Cardiac muscle cell (in vitro differentiated cells and primary cell): Measurements from ENCODE around the gene MAPK8. TPM values are rescaled to one million over a fixed set of nuclear protein-coding genes. Genes with fewer than 3 reads are reported as not detected.

Experiments used
- DNase-seq, 2 donors: peaks; one replicate each; pipeline versions ENCODE4 v3.0.0 to v3.0.0-alpha.2; 2010 to 2017; ENCODE audit warnings: low read depth in 1 of 2, low spot score in 1 of 2
- H3K27ac ChIP-seq: fragments of 200-600 bp; sonication (generic); 2 replicates; pipeline ENCODE4 v1.5.1; 2016
- H3K27me3 ChIP-seq: fragments of 200-600 bp; sonication (generic); 2 replicates; pipeline ENCODE4 v1.6.0; 2016; ENCODE audit warnings: control low read depth
- H3K36me3 ChIP-seq: fragments of 200-600 bp; sonication (generic); 2 replicates; pipeline ENCODE4 v1.5.1; 2016; ENCODE audit warnings: control low read depth
- H3K4me1 ChIP-seq: fragments of 200-600 bp; sonication (generic); 2 replicates; pipeline ENCODE4 v1.8.1; 2017; ENCODE audit warnings: low read depth, mild to moderate bottlenecking, mixed run types
- H3K4me3 ChIP-seq: fragments of 200-600 bp; sonication (generic); 2 replicates; pipeline ENCODE4 v1.5.1; 2016; ENCODE audit warnings: mild to moderate bottlenecking
- H3K9me3 ChIP-seq: fragments of 200-600 bp; sonication (generic); 2 replicates; pipeline ENCODE4 v1.5.1; 2017; ENCODE audit warnings: low read depth, mild to moderate bottlenecking, control low read depth
- CTCF ChIP-seq: IDR thresholded peaks from 2 replicates; pipeline ENCODE4 v1.5.1; 2012; ENCODE audit warnings: low read depth, mild to moderate bottlenecking, low read length
- polyA plus RNA-seq: library from polyadenylated mRNA; unstranded; fragments of >200 nt; fragmentation: Nextera tagmentation; extraction: Ambion mirVana; gene quantifications from 2 replicates; pipeline ENCODE4 v1.2.1, GENCODE V29; 2016
- total RNA-seq: library from RNA; depleted of rRNA; stranded (reverse); fragments of >200 nt; gene quantifications from 2 replicates; pipeline ENCODE4 v1.2.3, GENCODE V29; 2016

Gene MAPK8
- total and polyA plus RNA-seq, 2 experiments from 2014 or later: 15.4 to 40.8 TPM

DNA sequence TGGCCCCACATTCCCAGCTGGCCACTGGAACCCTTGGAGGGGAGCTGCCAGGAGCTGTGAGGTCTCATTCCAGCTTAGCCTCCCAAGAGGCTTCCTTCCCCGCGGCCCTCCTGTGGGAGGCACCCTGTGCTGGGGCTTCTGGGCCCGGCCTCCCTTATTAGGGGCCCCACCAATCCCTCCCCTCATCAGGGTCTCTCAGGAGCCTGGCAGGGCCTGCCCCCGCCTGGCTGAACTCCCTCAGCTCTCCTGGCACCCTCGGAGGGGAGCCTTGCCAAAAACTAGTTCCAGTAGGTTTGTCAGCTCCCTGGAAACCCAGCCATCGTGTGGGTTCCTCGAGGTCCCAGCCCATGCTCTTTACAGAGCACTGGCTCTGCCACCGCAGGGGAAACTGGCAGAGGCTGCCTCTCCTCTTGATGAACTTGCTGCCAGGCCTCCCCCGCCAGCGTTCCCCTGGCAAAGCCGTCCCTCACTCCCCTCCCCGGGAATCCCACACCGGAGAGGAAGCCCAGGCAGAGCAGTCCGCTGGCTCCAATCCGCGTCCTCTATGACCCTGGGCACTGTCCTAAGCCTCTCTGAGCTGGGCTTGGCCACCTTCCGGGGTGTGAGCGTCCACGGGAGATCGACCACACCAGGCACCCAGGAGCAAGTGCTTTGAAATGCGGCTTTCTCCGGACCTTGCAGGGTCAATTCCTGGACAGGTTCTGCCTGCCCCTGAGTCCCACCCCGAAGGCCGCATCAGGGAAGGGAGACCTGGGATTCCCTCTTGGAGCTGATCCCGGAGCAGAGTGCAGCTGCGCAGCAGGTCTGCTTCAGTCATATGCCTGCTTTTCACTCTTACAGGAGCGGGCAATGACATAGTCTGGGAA, 158.6 kb downstream of the MAPK8 start:
- H3K27me3 ChIP-seq: peaks cover 13% of the 10 kb centered on the region
- H3K27ac ChIP-seq: no peak overlapping the region
- H3K36me3 ChIP-seq: no peaks in the 10 kb centered on the region
- H3K9me3 ChIP-seq: no peaks in the 10 kb centered on the region
- peaks cover 14% of the 10 kb centered on the region for H3K4me1 ChIP-seq
- no peak for DNase-seq
- H3K4me3 ChIP-seq: no peak overlapping the region
- no peak for TF ChIP-seq CTCF

DNA sequence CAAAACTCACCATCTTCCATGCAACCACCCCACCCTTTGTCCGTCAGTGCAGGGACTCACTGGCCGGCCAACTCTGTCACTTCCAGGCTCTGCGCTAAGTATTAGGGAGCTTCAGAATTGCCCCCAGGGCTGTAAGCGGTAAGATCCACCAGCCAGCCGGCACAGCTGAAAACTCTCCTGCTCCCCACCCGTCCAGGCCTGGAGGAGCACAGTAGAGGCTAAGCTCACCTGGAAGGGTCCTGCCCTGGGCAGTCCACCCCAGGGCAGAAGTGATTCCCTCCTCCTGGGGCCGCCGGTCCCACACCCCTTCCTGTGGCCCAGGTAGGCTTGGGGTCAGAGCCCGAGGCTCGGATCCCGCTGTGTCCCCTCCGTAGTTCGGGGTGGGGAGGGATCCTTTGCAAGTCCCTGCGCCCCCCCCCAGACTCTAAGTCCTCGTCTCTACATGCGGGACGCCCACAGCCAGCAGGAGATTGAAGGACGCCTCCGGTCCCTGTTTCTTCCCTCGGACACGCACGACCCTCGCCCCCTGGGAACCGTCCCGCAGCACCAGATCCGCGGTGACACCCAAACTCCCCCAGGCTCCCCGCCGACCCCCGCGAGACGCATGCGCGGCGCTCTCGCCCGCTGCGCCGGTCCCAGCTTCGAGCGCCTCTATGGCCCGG, 159.5 kb downstream of the MAPK8 start:
- no peak for DNase-seq
- H3K4me1 ChIP-seq: peaks cover 23% of the 10 kb centered on the region
- H3K27me3 ChIP-seq: peaks cover 13% of the 10 kb centered on the region
- H3K27ac ChIP-seq: no peak overlapping the region
- no peaks in the 10 kb centered on the region for H3K9me3 ChIP-seq
- H3K4me3 ChIP-seq: peak overlapping the region; percentile 6
- H3K36me3 ChIP-seq: no peaks in the 10 kb centered on the region
- no peak for TF ChIP-seq CTCF

- Histone ChIP-seq H3K27ac (no peak overlapping the region), H3K36me3 (no peaks in the 10 kb centered on the region), H3K27me3 (peaks cover 13% of the 10 kb centered on the region), H3K4me1 (peaks cover 23% of the 10 kb centered on the region), H3K9me3 (no peaks in the 10 kb centered on the region), H3K4me3 (no peak overlapping the region)
- no peak for TF ChIP-seq CTCF
- peak; percentile 20 to 60 for DNase-seq
These were observed 160.2 kb downstream of the MAPK8 start for GRCh38 chr10:48466611-48467240.

DNA sequence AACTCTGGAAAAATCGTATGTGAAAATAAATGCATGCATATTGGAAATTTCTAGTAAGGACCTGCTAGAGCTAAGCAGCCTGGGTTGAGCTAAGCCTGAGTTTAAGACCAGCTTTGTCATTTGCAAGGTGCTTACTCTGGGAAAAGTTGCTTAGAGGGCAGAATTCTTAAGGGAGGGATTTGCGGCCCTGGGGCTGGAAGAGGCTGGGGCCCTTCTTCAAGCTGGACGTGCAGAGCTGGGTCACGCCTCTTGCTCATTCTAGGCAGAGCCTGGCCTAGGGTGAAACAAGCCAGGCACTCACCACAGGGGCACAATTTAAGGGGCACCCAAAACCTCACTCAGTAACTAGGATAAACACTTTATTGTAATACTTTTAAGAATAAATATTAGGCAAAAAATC, 161.2 kb downstream of the MAPK8 start:
- Histone ChIP-seq H3K36me3 (no peaks in the 10 kb centered on the region), H3K9me3 (no peaks in the 10 kb centered on the region), H3K27ac (no peak overlapping the region), H3K27me3 (peaks cover 13% of the 10 kb centered on the region), H3K4me3 (no peak overlapping the region), H3K4me1 (peaks cover 23% of the 10 kb centered on the region)
- TF ChIP-seq CTCF: no peak
- no peak for DNase-seq

- H3K4me1 ChIP-seq: peaks cover 23% of the 10 kb centered on the region
- H3K27ac ChIP-seq: no peak overlapping the region
- H3K27me3 ChIP-seq: peaks cover 13% of the 10 kb centered on the region
- H3K4me3 ChIP-seq: no peak overlapping the region
- no peaks in the 10 kb centered on the region for H3K36me3 ChIP-seq
- no peak for TF ChIP-seq CTCF
- no peaks in the 10 kb centered on the region for H3K9me3 ChIP-seq
- DNase-seq: no peak
These were observed 161.8 kb downstream of the MAPK8 start for GRCh38 chr10:48468130-48468790.
